ENCODE measurements around the gene STK32A.

The STK32A gene

DNA sequence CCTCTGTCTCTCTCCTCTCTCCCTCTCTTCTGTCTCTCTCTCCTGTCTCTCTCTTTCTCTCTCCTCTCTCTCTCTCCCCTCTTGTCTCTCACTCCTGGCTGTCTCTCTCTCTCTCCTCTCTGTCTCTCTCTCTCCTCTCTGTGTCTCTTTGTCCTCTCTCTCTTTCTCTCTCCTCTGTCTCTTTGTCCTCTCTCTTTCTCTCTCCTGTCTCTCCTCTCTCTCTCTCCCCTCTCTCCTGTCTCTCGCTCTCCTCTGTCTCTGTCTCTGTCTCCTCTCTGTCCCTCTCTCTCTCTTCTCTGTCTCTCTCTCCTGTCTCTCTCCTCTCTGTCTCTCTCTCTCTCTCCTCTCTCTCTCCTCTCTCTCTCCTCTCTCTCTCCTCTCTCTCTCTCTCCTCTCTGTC, 25.0 kb downstream of the STK32A start:
- TF ChIP-seq, protein P1, sequence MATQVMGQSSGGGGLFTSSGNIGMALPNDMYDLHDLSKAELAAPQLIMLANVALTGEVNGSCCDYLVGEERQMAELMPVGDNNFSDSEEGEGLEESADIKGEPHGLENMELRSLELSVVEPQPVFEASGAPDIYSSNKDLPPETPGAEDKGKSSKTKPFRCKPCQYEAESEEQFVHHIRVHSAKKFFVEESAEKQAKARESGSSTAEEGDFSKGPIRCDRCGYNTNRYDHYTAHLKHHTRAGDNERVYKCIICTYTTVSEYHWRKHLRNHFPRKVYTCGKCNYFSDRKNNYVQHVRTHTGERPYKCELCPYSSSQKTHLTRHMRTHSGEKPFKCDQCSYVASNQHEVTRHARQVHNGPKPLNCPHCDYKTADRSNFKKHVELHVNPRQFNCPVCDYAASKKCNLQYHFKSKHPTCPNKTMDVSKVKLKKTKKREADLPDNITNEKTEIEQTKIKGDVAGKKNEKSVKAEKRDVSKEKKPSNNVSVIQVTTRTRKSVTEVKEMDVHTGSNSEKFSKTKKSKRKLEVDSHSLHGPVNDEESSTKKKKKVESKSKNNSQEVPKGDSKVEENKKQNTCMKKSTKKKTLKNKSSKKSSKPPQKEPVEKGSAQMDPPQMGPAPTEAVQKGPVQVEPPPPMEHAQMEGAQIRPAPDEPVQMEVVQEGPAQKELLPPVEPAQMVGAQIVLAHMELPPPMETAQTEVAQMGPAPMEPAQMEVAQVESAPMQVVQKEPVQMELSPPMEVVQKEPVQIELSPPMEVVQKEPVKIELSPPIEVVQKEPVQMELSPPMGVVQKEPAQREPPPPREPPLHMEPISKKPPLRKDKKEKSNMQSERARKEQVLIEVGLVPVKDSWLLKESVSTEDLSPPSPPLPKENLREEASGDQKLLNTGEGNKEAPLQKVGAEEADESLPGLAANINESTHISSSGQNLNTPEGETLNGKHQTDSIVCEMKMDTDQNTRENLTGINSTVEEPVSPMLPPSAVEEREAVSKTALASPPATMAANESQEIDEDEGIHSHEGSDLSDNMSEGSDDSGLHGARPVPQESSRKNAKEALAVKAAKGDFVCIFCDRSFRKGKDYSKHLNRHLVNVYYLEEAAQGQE (IDR thresholded peaks at IDR 0.05; ENCODE audit: insufficient replicate concordance, low read depth): no peak
- H3K27ac ChIP-seq (replicated peaks): no peak overlapping the region
- H3K27me3 ChIP-seq (ENCODE audit: insufficient read depth, poor library complexity, severe bottlenecking): no peaks in the 10 kb centered on the region
- DNase-seq (ENCODE audit: low read depth in 1 of 2, low spot score in 1 of 2): no peak
- H3K4me3 ChIP-seq (replicated peaks; ENCODE audit: insufficient read depth, low read length): no peak overlapping the region

- H3K27ac ChIP-seq (replicated peaks): no peak overlapping the region
Measured at GRCh38 chr5:147267082-147267832, 32.4 kb downstream of the STK32A start.

DNA sequence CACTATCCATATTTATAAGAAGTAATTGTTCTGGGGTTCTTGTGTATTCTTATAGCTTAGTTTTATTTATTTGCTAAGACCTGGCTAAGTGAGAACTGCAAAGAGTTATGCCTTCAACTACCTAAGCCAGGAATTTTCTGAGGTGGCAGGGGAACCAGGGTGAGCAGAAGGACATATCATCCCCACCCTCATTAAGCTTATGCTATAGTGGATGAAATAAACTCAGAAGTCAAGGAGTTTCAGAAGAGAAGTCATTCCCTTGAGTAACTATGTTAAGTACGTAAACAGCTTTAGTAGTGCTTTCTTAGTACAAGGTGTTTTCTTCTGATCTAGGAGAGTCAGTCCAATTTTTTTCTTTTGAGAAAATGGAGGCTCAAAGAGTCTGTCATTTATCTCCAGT, 41.7 kb downstream of the STK32A start:
- TF ChIP-seq, protein P1 (IDR thresholded peaks at IDR 0.05; ENCODE audit: insufficient replicate concordance, low read depth): no peak
- TF ChIP-seq POLR2AphosphoS5 (IDR thresholded peaks at IDR 0.05; ENCODE audit: low read depth) (no peak), SPI1 (IDR thresholded peaks at IDR 0.05; ENCODE audit: borderline replicate concordance, low read depth) (no peak), GABPA (IDR thresholded peaks at IDR 0.05; ENCODE audit: low read depth) (no peak)
- TF ChIP-seq, protein P2, sequence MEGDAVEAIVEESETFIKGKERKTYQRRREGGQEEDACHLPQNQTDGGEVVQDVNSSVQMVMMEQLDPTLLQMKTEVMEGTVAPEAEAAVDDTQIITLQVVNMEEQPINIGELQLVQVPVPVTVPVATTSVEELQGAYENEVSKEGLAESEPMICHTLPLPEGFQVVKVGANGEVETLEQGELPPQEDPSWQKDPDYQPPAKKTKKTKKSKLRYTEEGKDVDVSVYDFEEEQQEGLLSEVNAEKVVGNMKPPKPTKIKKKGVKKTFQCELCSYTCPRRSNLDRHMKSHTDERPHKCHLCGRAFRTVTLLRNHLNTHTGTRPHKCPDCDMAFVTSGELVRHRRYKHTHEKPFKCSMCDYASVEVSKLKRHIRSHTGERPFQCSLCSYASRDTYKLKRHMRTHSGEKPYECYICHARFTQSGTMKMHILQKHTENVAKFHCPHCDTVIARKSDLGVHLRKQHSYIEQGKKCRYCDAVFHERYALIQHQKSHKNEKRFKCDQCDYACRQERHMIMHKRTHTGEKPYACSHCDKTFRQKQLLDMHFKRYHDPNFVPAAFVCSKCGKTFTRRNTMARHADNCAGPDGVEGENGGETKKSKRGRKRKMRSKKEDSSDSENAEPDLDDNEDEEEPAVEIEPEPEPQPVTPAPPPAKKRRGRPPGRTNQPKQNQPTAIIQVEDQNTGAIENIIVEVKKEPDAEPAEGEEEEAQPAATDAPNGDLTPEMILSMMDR (IDR thresholded peaks at IDR 0.05; ENCODE audit: insufficient read depth, low read length): no peak
- Histone ChIP-seq H3K4me3 (replicated peaks; ENCODE audit: insufficient read depth, low read length) (no peak overlapping the region), H3K27ac (replicated peaks) (no peak overlapping the region), H3K27me3 (ENCODE audit: insufficient read depth, poor library complexity, severe bottlenecking) (peaks cover 5% of the 10 kb centered on the region)
- DNase-seq (ENCODE audit: low read depth in 1 of 2, low spot score in 1 of 2): no peak

More at GRCh38 chr5:147267082-147267832, 32.4 kb downstream of the STK32A start:
- no peak for DNase-seq (ENCODE audit: low read depth in 1 of 2, low spot score in 1 of 2)
- no peak for TF ChIP-seq POLR2AphosphoS5 (IDR thresholded peaks at IDR 0.05; ENCODE audit: low read depth)
- TF ChIP-seq GABPA (IDR thresholded peaks at IDR 0.05; ENCODE audit: low read depth): no peak
- no peak for TF ChIP-seq SPI1 (IDR thresholded peaks at IDR 0.05; ENCODE audit: borderline replicate concordance, low read depth)
- TF ChIP-seq, protein P1 (IDR thresholded peaks at IDR 0.05; ENCODE audit: insufficient replicate concordance, low read depth): no peak
- TF ChIP-seq, protein P2 (IDR thresholded peaks at IDR 0.05; ENCODE audit: insufficient read depth, low read length): no peak
- Histone ChIP-seq H3K27me3 (ENCODE audit: insufficient read depth, poor library complexity, severe bottlenecking) (no peaks in the 10 kb centered on the region), H3K4me3 (replicated peaks; ENCODE audit: insufficient read depth, low read length) (no peak overlapping the region)
